ENCODE results near the gene HOOK1. TPM values are rescaled to one million over a fixed set of nuclear protein-coding genes. Genes with fewer than 3 reads are reported as not detected.

The HOOK1 gene
- total RNA-seq, 1 donor from 2014 or later: 1.0 TPM

DNA sequence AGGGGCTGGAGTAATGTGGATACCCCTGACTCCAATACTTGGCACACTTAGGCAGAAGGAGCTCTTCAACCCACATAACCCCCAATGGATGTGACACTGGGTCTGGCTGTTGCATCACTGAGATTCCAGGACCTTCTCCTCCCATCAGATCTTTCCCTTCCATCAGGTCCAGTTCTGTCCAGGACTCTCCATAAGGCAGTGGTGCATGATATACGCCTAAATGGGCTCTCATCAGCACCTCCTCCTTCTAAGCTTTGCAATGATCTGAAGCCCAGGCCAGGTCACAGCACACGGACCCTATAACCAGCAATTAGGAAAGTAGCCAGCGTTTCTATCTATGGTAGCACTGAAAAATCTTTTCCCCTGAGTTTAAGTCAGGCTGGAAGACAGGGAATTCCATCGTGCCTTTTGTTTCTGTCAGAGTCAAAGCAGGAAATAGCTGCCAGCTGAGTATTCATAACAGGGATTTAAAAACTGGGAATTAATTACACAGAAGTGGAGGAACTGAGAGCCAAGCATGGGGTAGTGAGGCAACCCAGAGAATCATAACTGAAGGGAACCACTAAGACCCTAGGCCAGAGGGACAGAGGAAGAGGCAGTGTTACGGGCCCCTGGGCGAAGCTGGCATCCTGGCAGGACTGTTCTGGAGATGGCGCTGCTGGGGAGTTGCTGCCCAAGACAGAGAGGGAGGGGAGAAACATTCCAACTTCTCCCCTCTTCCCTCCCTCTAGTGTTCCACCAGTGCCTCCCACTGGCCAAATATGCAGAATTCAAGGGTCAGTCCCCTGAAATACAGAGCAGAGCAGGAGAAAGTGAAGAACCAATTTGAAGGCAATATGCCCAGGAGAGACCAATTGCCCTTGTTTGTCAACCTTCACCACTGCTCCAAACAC, 37.5 kb upstream of the HOOK1 start:
- Histone ChIP-seq H3K27ac (ENCODE audit: low read depth, low read length) (no peak overlapping the region), H3K36me3 (ENCODE audit: control insufficient read depth in 3 of 3, insufficient read depth in 3 of 3, low read length in 3 of 3) (no peaks in the 10 kb centered on the region), H3K27me3 (ENCODE audit: control insufficient read depth in 3 of 3, insufficient read depth in 3 of 3, low read length in 3 of 3) (no peaks in the 10 kb centered on the region), H3K4me1 (ENCODE audit: control insufficient read depth in 3 of 3, insufficient read depth in 3 of 3, low read length in 3 of 3) (no peaks in the 10 kb centered on the region), H3K9ac (ENCODE audit: low read depth in 1 of 3, low read length in 3 of 3) (no peak overlapping the region), H3K9me3 (ENCODE audit: control insufficient read depth in 3 of 3, low read length in 3 of 3) (no peaks in the 10 kb centered on the region), H3K4me3 (ENCODE audit: low read length in 3 of 3) (no peak overlapping the region)

DNA sequence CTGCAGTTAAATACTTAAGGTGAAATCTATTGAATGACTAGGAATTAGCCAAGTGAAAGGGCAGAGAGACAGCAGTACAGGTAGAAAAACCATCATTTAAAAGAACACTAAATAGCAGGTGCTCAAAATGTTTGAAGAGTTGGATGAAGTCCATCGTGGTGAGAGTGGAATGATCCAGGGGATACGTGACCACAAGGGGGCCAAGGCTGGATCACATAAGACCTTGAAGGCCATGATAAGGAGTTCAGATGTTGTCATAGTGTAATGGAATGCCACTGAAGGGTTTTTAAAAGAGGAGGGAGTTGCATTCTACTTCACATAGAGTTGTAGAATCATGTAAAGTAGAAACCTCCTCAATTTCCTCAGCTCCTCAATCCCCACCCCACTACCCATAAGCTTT, 34.8 kb upstream of the HOOK1 start:
- no peaks in the 10 kb centered on the region for H3K4me1 ChIP-seq (ENCODE audit: control insufficient read depth in 3 of 3, insufficient read depth in 3 of 3, low read length in 3 of 3)
- no peak overlapping the region for H3K27ac ChIP-seq (ENCODE audit: low read depth, low read length)
- H3K4me3 ChIP-seq (ENCODE audit: low read length in 3 of 3): no peak overlapping the region
- H3K9me3 ChIP-seq (ENCODE audit: control insufficient read depth in 3 of 3, low read length in 3 of 3): no peaks in the 10 kb centered on the region
- H3K9ac ChIP-seq (ENCODE audit: low read depth in 1 of 3, low read length in 3 of 3): no peak overlapping the region
- no peaks in the 10 kb centered on the region for H3K36me3 ChIP-seq (ENCODE audit: control insufficient read depth in 3 of 3, insufficient read depth in 3 of 3, low read length in 3 of 3)
- no peaks in the 10 kb centered on the region for H3K27me3 ChIP-seq (ENCODE audit: control insufficient read depth in 3 of 3, insufficient read depth in 3 of 3, low read length in 3 of 3)

DNA sequence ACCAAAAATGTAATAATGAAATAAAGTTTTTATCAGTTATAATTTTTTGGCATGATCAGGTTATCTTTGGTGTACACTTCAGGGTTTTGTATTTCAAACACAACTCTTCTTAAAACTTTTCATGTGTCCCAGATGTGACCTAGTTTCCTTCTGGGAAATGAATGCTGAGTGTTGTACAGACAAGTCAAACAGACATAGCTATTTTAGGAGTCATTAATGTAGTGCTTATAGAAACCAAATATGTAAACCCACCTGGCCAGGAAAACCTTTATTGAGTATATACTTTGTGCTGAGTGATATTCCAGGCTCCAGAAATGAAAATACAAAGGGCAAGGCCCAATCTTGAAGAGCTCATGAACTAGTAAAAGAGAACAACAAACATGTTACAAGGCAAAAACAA, 25.9 kb upstream of the HOOK1 start:
- H3K36me3 ChIP-seq (ENCODE audit: control insufficient read depth in 3 of 3, insufficient read depth in 3 of 3, low read length in 3 of 3): no peaks in the 10 kb centered on the region
- H3K27ac ChIP-seq (ENCODE audit: low read depth, low read length): no peak overlapping the region
- H3K4me3 ChIP-seq (ENCODE audit: low read length in 3 of 3): no peak overlapping the region
- H3K4me1 ChIP-seq (ENCODE audit: control insufficient read depth in 3 of 3, insufficient read depth in 3 of 3, low read length in 3 of 3): no peaks in the 10 kb centered on the region
- H3K9me3 ChIP-seq (ENCODE audit: control insufficient read depth in 3 of 3, low read length in 3 of 3): no peaks in the 10 kb centered on the region
- no peak overlapping the region for H3K9ac ChIP-seq (ENCODE audit: low read depth in 1 of 3, low read length in 3 of 3)
- H3K27me3 ChIP-seq (ENCODE audit: control insufficient read depth in 3 of 3, insufficient read depth in 3 of 3, low read length in 3 of 3): no peaks in the 10 kb centered on the region

DNA sequence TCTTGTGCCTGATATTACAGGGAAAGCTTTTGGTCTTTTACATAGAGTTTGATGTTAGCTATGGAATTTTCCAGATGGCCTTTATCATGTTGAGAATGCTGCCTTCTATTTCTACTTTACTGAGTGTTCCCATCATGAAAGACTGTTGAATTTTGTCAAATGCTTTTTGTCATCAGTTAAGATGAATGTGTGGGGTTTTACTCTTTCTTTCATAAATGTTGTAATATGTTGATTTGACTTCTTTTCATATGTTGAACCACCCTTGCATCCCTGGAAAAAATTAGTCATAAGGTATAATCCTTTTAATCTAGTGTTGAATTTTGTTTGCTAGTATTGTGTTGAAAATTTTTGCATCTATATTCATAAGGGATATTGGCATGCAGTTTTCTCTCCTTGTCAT, 16.1 kb upstream of the HOOK1 start:
- H3K36me3 ChIP-seq (ENCODE audit: control insufficient read depth in 3 of 3, insufficient read depth in 3 of 3, low read length in 3 of 3): no peaks in the 10 kb centered on the region
- no peak overlapping the region for H3K27ac ChIP-seq (ENCODE audit: low read depth, low read length)
- H3K9me3 ChIP-seq (ENCODE audit: control insufficient read depth in 3 of 3, low read length in 3 of 3): no peaks in the 10 kb centered on the region
- no peaks in the 10 kb centered on the region for H3K27me3 ChIP-seq (ENCODE audit: control insufficient read depth in 3 of 3, insufficient read depth in 3 of 3, low read length in 3 of 3)
- H3K4me1 ChIP-seq (ENCODE audit: control insufficient read depth in 3 of 3, insufficient read depth in 3 of 3, low read length in 3 of 3): no peaks in the 10 kb centered on the region
- H3K4me3 ChIP-seq (ENCODE audit: low read length in 3 of 3): no peak overlapping the region
- no peak overlapping the region for H3K9ac ChIP-seq (ENCODE audit: low read depth in 1 of 3, low read length in 3 of 3)

DNA sequence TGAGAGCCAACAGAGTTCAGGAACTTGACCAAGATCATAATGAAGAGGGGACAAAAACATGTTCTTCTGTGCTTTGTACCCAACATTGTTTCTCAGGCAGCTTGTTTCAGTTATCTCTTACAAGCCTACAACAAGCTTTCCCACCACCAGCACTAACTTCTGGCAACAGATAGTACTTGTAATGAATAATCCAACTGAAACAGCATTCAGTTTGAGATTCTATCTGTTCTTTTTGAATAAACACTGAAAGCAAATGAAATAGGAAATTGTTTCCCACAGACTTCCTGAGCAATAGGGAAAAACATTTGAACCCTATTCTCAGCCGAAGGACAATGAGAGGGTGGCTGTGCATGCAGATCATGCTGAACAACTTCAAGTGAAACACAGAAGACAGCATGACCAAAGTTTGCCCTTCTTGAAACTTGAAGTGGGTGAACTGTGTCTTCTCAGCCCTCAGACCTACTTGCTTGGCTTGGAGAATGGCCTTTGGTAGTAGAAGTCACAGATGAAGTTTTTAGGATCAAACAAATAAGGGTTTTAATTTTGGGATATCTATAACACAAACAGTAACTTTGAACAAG, 11.2 kb upstream of the HOOK1 start:
- Histone ChIP-seq H3K4me1 (ENCODE audit: control insufficient read depth in 3 of 3, insufficient read depth in 3 of 3, low read length in 3 of 3) (no peaks in the 10 kb centered on the region), H3K36me3 (ENCODE audit: control insufficient read depth in 3 of 3, insufficient read depth in 3 of 3, low read length in 3 of 3) (no peaks in the 10 kb centered on the region), H3K9me3 (ENCODE audit: control insufficient read depth in 3 of 3, low read length in 3 of 3) (no peaks in the 10 kb centered on the region), H3K9ac (ENCODE audit: low read depth in 1 of 3, low read length in 3 of 3) (no peak overlapping the region), H3K4me3 (ENCODE audit: low read length in 3 of 3) (no peak overlapping the region), H3K27me3 (ENCODE audit: control insufficient read depth in 3 of 3, insufficient read depth in 3 of 3, low read length in 3 of 3) (no peaks in the 10 kb centered on the region), H3K27ac (ENCODE audit: low read depth, low read length) (no peak overlapping the region)

DNA sequence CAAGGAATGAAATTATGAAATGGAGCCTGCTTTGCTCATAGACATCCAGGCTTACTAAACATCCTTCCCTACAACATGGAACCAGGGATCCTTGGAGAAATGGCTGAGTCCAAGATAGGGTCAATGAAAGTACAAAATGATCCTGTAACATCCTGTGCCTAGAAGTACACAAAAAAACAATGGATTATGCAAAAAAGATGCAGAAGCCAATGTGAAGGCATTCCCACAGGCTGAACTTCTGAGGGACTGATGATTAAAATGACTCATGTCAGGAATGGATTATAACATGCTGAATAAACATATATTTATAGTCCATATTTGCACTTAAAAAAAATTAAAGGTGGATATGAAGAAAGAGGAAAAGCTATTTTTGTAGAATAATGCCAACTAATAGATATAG, 10.4 kb upstream of the HOOK1 start:
- H3K27me3 ChIP-seq (ENCODE audit: control insufficient read depth in 3 of 3, insufficient read depth in 3 of 3, low read length in 3 of 3): peaks cover 0 to under 1% (median 0%) of the 10 kb centered on the region in 3 donors
- H3K4me3 ChIP-seq (ENCODE audit: low read length in 3 of 3): no peak overlapping the region
- H3K9ac ChIP-seq (ENCODE audit: low read depth in 1 of 3, low read length in 3 of 3): no peak overlapping the region
- no peak overlapping the region for H3K27ac ChIP-seq (ENCODE audit: low read depth, low read length)
- no peaks in the 10 kb centered on the region for H3K36me3 ChIP-seq (ENCODE audit: control insufficient read depth in 3 of 3, insufficient read depth in 3 of 3, low read length in 3 of 3)
- no peaks in the 10 kb centered on the region for H3K4me1 ChIP-seq (ENCODE audit: control insufficient read depth in 3 of 3, insufficient read depth in 3 of 3, low read length in 3 of 3)
- no peaks in the 10 kb centered on the region for H3K9me3 ChIP-seq (ENCODE audit: control insufficient read depth in 3 of 3, low read length in 3 of 3)

DNA sequence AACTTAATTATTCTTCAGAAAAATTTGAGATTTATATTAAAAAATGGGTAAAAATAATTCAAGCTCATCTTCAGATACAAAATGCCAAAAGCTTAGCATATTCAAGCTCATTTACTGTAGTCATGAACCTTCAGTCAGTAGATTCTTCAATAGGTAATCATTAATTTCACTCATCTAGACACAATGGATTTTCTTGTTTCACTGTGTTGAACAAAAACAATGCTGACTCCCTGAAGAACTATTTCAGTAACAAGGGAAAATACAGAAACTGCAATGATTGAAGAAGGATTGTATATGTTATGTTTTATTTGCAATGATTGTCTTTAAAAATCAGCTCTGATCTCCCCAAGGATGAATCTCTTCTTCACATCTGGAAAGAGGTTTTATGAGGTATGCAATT, 9.2 kb upstream of the HOOK1 start:
- no peaks in the 10 kb centered on the region for H3K4me1 ChIP-seq (ENCODE audit: control insufficient read depth in 3 of 3, insufficient read depth in 3 of 3, low read length in 3 of 3)
- H3K9me3 ChIP-seq (ENCODE audit: control insufficient read depth in 3 of 3, low read length in 3 of 3): no peaks in the 10 kb centered on the region
- H3K27me3 ChIP-seq (ENCODE audit: control insufficient read depth in 3 of 3, insufficient read depth in 3 of 3, low read length in 3 of 3): peaks cover 0 to 10% (median 0%) of the 10 kb centered on the region in 3 donors
- no peak overlapping the region for H3K27ac ChIP-seq (ENCODE audit: low read depth, low read length)
- H3K4me3 ChIP-seq (ENCODE audit: low read length in 3 of 3): no peak overlapping the region
- H3K9ac ChIP-seq (ENCODE audit: low read depth in 1 of 3, low read length in 3 of 3): no peak overlapping the region
- no peaks in the 10 kb centered on the region for H3K36me3 ChIP-seq (ENCODE audit: control insufficient read depth in 3 of 3, insufficient read depth in 3 of 3, low read length in 3 of 3)

DNA sequence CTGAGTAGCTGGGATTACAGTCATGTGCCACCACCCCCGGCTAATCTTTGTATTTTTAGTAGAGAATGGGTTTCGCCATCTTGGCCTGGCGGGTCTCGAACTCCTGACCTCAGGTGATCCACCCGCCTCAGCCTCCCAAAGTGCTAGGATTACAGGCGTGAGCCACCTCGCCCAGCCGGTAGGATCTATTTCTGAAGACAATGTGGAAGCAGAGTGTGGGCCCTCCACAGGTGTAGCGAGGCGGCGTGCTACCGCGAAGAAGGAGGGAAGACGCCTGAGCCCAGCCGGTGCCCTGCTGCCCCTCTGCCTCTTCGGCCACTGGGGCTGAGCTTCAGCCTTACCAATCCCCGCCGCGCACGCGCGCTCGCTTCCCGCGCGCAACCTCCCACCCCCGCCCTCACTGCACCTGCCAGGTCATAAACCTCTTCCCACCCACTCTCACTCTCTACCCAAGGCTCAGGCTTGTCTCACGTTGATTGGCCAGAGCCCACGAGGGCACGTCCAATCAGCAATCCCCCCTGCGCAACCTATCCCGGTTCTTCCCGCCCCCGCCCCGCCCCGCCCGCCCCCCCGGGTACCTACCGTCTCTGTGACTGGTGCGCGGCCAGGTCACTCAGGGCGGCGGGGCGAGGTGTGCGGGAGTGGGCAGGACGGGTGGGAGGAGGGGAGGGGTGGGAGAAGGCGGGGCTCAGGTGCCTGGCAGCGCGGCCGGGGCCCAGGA, 409 bp upstream of the HOOK1 start:
- Histone ChIP-seq H3K4me1 (ENCODE audit: control insufficient read depth in 3 of 3, insufficient read depth in 3 of 3, low read length in 3 of 3) (no peaks in the 10 kb centered on the region), H3K27me3 (ENCODE audit: control insufficient read depth in 3 of 3, insufficient read depth in 3 of 3, low read length in 3 of 3) (peaks cover 22 to 47% (median 33%) of the 10 kb centered on the region in 3 donors), H3K27ac (ENCODE audit: low read depth, low read length) (no peak overlapping the region), H3K9ac (ENCODE audit: low read depth in 1 of 3, low read length in 3 of 3) (no peak overlapping the region), H3K36me3 (ENCODE audit: control insufficient read depth in 3 of 3, insufficient read depth in 3 of 3, low read length in 3 of 3) (no peaks in the 10 kb centered on the region), H3K4me3 (ENCODE audit: low read length in 3 of 3) (peak overlapping the region in 1 of 3 donors; percentile 42), H3K9me3 (ENCODE audit: control insufficient read depth in 3 of 3, low read length in 3 of 3) (no peaks in the 10 kb centered on the region)

DNA sequence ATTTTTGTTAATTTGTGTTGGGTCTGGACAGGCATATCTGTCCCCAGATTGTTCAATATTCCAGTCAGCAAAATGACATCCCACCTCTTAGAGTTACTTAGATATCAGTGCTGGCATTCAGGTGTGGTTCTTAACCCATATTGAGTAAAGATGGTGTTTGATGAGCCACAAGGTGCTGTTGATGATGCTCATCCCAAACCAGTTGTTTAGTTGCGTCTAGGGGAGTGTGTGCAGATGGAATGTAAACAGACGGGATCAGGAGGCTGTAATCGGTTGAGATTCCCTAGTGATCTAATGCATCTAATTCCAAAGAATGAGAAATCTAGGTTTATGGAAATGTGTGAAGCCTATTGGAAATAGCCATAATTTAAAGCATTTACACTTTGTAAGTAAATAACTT, 1.1 kb downstream of the HOOK1 start:
- no peak overlapping the region for H3K9ac ChIP-seq (ENCODE audit: low read depth in 1 of 3, low read length in 3 of 3)
- no peaks in the 10 kb centered on the region for H3K4me1 ChIP-seq (ENCODE audit: control insufficient read depth in 3 of 3, insufficient read depth in 3 of 3, low read length in 3 of 3)
- peaks cover 20 to 35% (median 33%) of the 10 kb centered on the region in 3 donors for H3K27me3 ChIP-seq (ENCODE audit: control insufficient read depth in 3 of 3, insufficient read depth in 3 of 3, low read length in 3 of 3)
- H3K4me3 ChIP-seq (ENCODE audit: low read length in 3 of 3): no peak overlapping the region
- no peak overlapping the region for H3K27ac ChIP-seq (ENCODE audit: low read depth, low read length)
- H3K9me3 ChIP-seq (ENCODE audit: control insufficient read depth in 3 of 3, low read length in 3 of 3): no peaks in the 10 kb centered on the region
- no peaks in the 10 kb centered on the region for H3K36me3 ChIP-seq (ENCODE audit: control insufficient read depth in 3 of 3, insufficient read depth in 3 of 3, low read length in 3 of 3)

Data from skeletal muscle tissue (tissue), 4 donors.